ENCODE results near the gene CATSPER3.

The CATSPER3 gene

DNA sequence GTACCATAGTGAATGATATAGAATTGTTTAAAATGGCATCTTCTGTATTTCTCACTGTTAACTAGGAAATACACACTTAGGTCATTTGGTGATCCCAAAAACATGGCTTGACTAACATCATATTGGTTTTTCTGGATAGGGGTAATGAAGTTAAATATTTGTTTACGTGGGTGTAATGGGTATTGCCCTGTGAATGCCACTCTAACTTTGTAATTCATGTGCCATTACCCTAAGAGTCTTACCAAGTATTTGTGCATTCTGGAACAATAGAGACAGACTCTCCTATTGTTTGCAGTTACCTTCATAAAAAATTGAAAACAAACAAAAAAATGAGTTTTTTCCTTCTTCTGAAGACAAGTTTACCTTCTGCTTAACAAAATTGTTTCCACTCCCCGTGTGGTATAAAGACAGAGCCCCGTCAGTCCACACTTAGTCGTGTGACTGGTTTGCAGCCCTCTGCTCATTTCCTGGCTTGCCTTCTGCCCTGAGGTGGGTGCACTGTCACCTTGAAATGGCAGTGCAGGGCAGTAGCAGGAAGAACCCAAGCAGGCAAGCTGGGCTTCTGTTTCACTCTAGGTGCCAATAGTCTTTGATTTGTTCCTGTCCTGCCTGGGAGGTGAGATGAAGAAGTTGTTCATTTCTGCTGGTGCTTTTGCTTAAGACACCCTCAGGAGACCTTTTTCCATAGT is 9.6 kb upstream of the CATSPER3 start:
- H3K27ac ChIP-seq (replicated peaks), result no peak overlapping the region
- no peaks in the 10 kb centered on the region for H3K27me3 ChIP-seq (ENCODE audit: insufficient read depth, poor library complexity, severe bottlenecking)
- no peak for DNase-seq (ENCODE audit: low read depth in 1 of 2, low spot score in 1 of 2)
- no peak overlapping the region for H3K4me3 ChIP-seq (replicated peaks; ENCODE audit: insufficient read depth, low read length)
- TF ChIP-seq SPI1 (IDR thresholded peaks at IDR 0.05; ENCODE audit: borderline replicate concordance, low read depth) (no peak), POLR2AphosphoS5 (IDR thresholded peaks at IDR 0.05; ENCODE audit: low read depth) (no peak), GABPA (IDR thresholded peaks at IDR 0.05; ENCODE audit: low read depth) (no peak)
- TF ChIP-seq, protein P1, sequence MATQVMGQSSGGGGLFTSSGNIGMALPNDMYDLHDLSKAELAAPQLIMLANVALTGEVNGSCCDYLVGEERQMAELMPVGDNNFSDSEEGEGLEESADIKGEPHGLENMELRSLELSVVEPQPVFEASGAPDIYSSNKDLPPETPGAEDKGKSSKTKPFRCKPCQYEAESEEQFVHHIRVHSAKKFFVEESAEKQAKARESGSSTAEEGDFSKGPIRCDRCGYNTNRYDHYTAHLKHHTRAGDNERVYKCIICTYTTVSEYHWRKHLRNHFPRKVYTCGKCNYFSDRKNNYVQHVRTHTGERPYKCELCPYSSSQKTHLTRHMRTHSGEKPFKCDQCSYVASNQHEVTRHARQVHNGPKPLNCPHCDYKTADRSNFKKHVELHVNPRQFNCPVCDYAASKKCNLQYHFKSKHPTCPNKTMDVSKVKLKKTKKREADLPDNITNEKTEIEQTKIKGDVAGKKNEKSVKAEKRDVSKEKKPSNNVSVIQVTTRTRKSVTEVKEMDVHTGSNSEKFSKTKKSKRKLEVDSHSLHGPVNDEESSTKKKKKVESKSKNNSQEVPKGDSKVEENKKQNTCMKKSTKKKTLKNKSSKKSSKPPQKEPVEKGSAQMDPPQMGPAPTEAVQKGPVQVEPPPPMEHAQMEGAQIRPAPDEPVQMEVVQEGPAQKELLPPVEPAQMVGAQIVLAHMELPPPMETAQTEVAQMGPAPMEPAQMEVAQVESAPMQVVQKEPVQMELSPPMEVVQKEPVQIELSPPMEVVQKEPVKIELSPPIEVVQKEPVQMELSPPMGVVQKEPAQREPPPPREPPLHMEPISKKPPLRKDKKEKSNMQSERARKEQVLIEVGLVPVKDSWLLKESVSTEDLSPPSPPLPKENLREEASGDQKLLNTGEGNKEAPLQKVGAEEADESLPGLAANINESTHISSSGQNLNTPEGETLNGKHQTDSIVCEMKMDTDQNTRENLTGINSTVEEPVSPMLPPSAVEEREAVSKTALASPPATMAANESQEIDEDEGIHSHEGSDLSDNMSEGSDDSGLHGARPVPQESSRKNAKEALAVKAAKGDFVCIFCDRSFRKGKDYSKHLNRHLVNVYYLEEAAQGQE (IDR thresholded peaks at IDR 0.05; ENCODE audit: insufficient replicate concordance, low read depth), result no peak
- TF ChIP-seq, protein P2, sequence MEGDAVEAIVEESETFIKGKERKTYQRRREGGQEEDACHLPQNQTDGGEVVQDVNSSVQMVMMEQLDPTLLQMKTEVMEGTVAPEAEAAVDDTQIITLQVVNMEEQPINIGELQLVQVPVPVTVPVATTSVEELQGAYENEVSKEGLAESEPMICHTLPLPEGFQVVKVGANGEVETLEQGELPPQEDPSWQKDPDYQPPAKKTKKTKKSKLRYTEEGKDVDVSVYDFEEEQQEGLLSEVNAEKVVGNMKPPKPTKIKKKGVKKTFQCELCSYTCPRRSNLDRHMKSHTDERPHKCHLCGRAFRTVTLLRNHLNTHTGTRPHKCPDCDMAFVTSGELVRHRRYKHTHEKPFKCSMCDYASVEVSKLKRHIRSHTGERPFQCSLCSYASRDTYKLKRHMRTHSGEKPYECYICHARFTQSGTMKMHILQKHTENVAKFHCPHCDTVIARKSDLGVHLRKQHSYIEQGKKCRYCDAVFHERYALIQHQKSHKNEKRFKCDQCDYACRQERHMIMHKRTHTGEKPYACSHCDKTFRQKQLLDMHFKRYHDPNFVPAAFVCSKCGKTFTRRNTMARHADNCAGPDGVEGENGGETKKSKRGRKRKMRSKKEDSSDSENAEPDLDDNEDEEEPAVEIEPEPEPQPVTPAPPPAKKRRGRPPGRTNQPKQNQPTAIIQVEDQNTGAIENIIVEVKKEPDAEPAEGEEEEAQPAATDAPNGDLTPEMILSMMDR (IDR thresholded peaks at IDR 0.05; ENCODE audit: insufficient read depth, low read length), result no peak

DNA sequence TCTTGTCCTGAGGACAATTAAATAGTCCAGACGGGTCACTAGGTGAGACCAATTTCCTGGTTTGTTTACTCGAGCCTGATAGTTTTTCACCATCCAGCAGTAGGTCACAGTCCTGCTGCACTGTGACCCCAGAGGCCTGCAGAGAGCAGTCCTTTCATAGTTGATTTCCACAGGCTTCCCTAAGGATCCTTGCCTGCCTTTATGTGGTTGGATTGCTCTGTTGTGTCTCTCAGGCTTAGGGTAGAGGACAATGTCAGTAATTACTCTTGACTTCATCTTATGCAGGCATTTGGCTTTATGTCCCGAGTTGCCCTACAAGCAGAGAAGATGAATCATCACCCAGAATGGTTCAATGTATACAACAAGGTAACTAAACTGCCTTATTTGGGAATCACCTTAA is 9.0 kb upstream of the CATSPER3 start:
- Histone ChIP-seq H3K27ac (replicated peaks) (no peak overlapping the region), H3K27me3 (ENCODE audit: insufficient read depth, poor library complexity, severe bottlenecking) (no peaks in the 10 kb centered on the region), H3K4me3 (replicated peaks; ENCODE audit: insufficient read depth, low read length) (no peak overlapping the region)
- no peak for DNase-seq (ENCODE audit: low read depth in 1 of 2, low spot score in 1 of 2)
- TF ChIP-seq, protein P1 (IDR thresholded peaks at IDR 0.05; ENCODE audit: insufficient replicate concordance, low read depth), result no peak
- TF ChIP-seq, protein P2 (IDR thresholded peaks at IDR 0.05; ENCODE audit: insufficient read depth, low read length), result no peak
- TF ChIP-seq GABPA (IDR thresholded peaks at IDR 0.05; ENCODE audit: low read depth) (no peak), POLR2AphosphoS5 (IDR thresholded peaks at IDR 0.05; ENCODE audit: low read depth) (no peak), SPI1 (IDR thresholded peaks at IDR 0.05; ENCODE audit: borderline replicate concordance, low read depth) (no peak)

DNA sequence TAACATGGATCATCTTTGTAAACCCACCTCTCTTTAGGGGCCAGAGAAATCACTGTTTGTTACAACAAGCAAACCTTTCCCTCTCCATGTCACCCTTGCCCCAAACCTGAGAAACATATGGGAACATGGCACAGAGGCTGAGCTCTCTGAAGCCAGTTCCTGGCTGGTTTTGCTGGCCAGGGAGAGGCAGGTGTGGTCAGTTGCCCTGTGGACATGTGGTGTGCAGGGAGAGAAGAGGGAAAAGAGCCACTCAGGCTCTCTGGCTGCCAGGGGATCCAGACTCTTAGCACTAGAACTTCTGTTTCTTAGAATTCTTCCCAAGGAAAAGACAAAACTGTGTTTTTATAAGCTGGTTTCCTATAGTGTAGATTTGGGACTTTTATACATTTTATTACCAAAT is 4.6 kb upstream of the CATSPER3 start:
- no peak for DNase-seq (ENCODE audit: low read depth in 1 of 2, low spot score in 1 of 2)
- TF ChIP-seq POLR2AphosphoS5 (IDR thresholded peaks at IDR 0.05; ENCODE audit: low read depth), result no peak
- no peak for TF ChIP-seq GABPA (IDR thresholded peaks at IDR 0.05; ENCODE audit: low read depth)
- TF ChIP-seq, protein P1 (IDR thresholded peaks at IDR 0.05; ENCODE audit: insufficient replicate concordance, low read depth), result no peak
- TF ChIP-seq, protein P2 (IDR thresholded peaks at IDR 0.05; ENCODE audit: insufficient read depth, low read length), result no peak
- no peak for TF ChIP-seq SPI1 (IDR thresholded peaks at IDR 0.05; ENCODE audit: borderline replicate concordance, low read depth)
- no peak overlapping the region for H3K4me3 ChIP-seq (replicated peaks; ENCODE audit: insufficient read depth, low read length)
- no peaks in the 10 kb centered on the region for H3K27me3 ChIP-seq (ENCODE audit: insufficient read depth, poor library complexity, severe bottlenecking)
- no peak overlapping the region for H3K27ac ChIP-seq (replicated peaks)
